HG03378 (cell line): ENCODE results near the gene ZNF417.
"Not testable (repeated sequence)": the region's sequence is repeated elsewhere in the genome, so short reads cannot be mapped to it uniquely, and the experiment has no call there.

Experiments used
- ATAC-seq: cut with Tn5 transposase; IDR thresholded peaks from one replicate; pipeline ENCODE4 v1.9.1; 2021; ENCODE audit warnings: mild to moderate bottlenecking, moderate library complexity; ENCODE audit not compliant: unreplicated experiment

The ZNF417 gene

DNA sequence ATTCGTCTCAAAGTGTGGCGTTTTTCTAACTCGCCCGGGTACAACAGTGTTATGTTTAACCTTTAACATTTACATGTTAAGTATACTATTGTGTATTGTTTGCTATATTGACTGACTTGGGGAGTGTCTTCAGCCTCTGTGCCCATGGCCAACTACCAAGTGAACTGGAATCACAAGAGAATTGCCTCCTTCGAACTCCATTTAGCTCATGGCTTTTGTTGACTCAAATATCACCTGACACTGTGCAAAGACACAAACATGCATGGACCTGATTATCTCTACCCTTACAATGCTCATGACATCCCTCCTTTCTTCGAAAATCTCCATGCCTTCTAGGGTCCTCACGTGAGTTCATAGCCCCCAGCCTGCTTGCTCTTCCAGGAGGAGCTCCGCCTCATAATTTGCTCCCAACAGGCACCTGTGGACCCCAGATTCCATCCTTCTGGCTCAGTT lies 28.3 kb downstream of the ZNF417 start:
- peak; percentile 3 for ATAC-seq

DNA sequence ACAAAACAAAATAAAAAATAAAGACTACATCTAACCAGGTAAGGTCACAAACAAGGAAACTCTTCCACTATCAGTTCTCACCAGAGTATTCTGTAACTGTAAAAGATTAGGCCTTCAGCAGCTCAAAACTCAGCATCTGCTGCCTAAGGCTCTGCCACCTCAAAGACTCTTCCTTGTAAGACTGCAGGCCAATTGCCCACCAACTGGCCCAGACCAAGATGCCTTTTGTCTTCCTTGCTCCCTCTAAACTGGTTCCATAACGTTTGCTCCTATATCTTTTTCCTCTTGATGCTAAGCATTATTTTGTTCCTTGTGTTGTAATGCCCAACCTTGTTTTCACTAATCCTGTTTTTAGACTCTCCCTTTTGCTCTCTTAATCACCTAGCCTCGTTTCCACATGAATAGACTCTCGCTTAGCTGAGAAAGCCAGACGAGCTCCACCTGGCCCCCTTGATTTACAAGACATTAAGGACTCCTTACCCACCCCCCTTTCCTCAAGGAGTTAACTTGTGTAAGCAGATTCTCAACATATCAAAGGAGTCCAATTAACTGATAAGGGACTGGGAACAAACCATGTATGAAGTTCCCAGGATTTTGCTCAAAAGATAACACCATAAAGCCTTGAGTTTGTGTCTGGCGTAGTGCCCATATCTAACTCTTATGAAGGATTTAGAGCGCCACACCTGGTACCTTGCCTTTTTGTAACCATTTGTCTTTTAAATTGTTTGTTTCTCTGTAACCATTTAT lies 29.0 kb downstream of the ZNF417 start:
- ATAC-seq: no peak

DNA sequence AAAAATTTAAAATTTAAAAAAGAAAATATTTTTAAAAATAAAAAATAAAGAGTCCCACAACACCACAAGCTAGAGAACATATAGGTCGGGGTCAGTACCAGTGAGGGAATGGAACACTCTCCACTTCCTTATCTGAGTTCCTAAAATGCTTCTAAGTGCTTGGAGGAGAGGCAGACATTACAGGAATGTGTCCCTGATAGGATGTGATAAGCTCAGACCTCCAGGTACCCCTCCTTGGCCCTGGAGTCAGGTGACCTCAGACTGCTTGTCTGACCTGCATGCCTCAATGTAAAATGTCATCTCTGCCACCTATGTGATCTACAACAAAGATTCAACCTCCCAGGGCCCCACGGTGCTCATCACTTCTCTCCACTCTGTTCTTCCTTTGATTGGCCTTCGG lies 30.3 kb downstream of the ZNF417 start:
- ATAC-seq: no peak

DNA sequence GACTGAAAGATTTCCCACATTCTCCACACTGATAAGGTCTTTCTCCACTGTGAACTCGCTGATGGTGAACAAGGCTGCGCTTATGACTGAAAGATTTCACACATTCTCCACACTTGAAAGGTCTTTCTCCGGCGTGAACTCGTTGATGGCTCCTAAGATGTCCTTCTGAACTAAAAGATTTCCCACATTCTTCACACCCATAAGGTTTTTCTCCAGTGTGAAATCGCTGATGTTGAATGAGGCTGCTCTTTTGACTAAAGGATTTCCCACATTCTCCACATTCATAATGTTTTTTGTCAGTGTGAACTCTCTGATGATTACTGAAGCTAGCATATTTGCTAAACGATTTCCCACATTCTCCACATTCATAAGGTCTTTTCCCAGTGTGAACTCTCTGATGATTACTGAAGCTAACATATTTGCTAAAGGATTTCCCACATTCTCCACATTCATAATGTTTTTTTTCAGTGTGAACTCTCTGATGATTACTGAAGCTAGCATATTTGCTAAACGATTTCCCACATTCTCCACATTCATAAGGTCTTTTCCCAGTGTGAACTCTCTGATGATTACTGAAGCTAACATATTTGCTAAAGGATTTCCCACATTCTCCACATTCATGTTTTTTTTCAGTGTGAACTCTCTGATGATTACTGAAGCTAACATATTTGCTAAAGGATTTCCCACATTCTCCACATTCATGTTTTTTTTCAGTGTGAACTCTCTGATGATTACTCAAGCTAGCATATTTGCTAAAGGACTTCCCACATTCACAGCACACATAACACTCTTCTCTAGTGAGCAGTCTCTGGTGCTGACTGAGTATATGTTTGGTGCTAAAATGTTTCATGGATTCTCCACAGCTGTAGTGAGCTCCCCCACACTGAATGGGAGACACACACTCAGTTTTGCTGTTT lies 42.3 kb downstream of the ZNF417 start:
- not testable (repeated sequence) for ATAC-seq

DNA sequence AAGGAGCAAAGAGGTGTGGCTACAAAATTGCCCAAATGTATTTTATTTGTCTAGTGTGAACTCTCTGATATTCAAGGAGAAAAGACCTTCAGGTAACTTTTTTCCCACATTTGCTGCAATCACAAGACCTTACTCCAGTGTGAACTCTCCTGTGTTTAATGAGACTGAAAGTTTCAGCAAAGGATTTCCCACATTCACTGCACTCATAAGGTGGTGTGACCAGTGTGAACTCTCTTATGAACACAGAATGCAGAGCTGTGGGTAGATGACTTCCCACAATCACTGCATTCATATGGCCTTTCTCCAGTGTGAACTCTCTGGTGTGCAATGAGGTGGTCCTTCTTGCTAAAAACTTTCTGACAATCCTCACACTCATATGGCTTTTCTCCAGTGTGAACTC lies 43.9 kb downstream of the ZNF417 start:
- no peak for ATAC-seq

DNA sequence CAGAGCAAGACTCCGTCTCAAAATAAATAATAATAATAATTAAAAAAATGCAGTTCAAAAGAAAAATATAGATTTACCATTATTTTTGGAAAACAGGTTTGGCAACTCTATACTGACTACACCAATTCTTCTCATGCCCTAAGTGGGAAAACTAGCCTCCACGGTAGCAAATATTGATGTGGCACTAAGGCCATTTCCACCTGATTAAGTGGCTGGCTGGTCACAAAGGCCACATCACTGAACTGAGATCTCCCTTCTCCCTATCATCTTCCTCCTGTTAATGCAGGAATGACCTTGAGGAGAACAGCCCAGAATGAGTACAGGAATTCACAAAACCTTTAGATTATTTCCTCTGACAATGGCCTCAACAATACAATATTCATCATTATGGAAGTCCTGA lies 46.2 kb downstream of the ZNF417 start:
- ATAC-seq: no peak

DNA sequence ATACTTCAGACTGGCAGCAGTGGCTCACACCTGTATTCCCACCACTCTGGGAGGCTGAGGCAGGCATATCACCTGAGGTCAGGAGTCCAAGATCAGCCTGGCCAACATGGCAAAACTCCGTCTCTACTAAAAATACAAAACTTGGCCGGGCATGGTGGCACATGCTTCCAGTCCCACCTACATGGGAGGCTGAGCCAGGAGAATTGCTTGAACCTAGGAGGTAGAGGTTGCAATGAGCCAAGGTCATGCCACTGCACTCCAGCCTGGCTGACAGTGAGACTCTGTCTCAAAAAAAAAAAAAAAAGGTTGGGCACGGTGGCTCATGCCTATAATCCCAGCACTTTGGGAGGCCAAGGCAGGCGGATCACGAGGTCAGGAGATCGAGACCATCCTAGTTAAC lies 46.7 kb downstream of the ZNF417 start:
- ATAC-seq: not testable (repeated sequence)

DNA sequence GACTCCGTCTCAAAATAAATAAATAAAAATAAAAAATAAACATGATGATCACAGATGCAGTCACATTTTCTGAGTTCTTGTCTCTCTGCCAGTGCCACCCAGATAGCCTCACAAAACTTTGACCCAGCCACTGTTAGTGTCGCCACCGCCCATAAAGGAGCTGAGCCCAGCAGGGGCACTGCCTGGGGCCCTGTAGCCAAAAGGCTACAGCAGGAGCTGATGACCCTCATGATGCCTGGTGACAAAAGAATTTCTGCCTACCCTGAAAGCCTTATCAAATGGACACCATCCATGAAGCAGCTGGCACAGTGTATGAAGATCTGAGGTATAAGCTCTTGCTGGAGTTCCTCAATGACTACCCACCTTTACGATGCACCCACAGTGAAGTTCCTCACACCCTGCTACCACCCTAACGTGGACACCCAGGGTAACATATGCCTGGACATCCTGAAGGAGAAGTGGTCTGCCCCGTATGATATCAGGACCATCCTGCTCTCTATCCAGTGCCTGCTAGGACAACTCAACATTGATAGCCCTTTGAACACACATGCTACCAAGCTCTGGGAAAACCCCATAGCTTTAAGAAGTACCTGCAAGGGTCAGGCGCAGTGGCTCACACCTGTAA lies 48.4 kb downstream of the ZNF417 start:
- no peak for ATAC-seq
